Stimulated activated CD8-positive, alpha-beta memory T cell treated with anti-CD3 and anti-CD28 coated beads, Interleukin-12 subunit alpha, Interleukin-12 subunit beta, amount 100 ng/mL, for 4 hours (primary cell): ENCODE measurements around the gene PHF20.
"Not testable (repeated sequence)": the region's sequence is repeated elsewhere in the genome, so short reads cannot be mapped to it uniquely, and the experiment has no call there.

ENCODE experiments used
- DNase-seq: peaks from one replicate; pipeline ENCODE4 v3.0.0-alpha.2; 2020; ENCODE audit warnings: low read depth

PHF20 gene

DNA sequence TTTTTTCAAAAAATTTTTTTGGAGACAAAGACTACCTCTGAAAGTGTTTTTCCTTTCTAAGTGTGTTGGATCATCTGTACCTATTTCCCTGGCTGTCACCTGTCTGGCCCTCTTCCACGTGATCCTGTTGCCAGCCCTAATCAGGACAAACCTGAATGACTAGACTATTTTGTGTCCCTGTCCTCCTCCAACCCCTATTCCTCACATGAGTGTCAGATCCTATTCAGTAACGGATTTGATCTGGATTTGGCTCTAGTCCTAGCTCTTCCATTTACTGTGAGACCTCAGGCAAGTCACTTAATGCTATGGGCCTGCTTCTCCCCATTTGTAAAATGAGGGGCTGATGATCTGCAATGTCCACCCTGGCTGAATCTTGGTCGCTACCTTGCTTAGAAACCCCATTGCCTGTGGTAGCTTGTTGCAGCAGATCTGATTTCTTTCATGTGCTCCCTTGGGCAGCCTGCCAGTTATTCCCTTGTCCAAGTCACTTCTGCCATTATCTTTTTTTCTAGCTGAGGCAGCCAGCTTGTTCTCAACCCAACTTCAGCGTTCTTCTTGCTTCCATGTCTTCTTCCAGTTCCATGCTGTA, 4.8 kb downstream of the PHF20 start:
- DNase-seq: no peak

DNA sequence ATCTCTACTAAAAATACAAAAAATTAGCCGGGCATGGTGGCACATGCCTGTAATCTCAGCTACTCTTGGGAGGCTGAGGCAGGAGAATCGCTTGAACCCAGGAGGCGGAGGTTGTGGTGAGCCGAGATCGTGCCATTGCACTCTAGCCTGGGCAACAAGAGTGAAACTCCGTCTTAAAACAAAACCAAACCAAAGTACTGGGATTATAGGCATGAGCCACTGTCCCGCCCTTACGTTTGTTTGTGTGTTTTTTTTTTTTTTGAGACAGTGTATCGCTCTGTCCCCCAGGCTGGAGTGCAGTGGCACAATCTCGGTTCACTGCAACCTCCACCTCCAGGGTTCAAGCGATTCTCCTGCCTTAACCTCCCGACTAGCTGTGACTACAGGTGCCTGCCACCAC, 12.0 kb downstream of the PHF20 start:
- not testable (repeated sequence) for DNase-seq

DNA sequence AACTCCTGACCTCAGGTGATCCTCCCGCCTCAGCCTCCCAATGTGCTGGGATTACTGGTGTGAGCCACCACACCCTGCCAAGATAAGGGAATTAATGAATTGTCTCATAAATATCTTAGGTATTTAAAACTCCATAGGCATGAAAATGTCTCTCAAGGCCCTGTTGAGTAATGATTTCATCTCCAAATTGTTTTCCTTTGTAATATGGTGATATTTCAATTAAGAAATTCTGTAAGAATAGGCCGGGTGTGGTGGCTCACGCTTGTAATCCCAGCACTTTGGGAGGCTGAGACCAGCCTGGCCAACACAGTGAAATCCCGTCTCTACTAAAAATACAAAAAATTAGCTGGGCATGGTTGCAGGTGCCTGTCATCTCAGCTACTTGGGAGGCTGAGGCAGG, 13.7 kb downstream of the PHF20 start:
- DNase-seq: not testable (repeated sequence)

DNA sequence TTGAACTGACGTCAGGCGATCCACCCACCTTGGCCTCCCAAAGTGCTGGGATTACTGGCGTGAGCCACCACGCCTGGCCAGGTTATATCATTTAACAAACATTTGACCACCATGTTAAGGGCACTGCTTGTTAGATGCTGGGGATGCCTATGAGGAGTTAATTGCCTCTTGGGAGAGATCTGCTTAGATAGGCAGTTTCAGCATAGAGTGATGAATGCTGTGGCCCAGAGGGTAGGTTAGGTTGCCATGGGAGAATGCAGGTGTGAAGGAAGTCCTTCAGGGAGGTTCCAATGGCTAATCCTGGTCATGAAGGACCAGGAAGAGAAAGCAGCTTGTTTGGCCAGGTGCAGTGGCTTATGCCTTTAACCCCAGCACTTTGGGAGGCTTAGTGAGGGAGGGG, 17.0 kb downstream of the PHF20 start:
- no peak for DNase-seq

DNA sequence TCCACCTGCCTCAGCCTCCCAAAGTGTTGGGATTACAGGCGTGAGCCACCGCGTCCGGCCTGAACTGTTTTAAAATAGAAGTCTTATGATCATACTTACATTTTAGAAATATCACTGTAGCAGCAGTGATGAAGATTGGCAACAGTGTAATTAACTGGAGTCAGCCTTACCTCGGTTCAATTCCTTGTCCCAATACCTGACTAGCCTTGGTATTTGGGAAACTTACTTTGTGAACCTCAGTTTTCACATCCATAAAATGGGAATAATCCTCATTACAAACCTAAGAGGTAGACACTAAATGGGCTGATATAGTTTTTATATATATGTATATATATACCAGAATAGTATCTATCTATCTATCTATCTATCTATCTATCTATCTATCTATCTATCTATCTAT, 19.3 kb downstream of the PHF20 start:
- DNase-seq: no peak

DNA sequence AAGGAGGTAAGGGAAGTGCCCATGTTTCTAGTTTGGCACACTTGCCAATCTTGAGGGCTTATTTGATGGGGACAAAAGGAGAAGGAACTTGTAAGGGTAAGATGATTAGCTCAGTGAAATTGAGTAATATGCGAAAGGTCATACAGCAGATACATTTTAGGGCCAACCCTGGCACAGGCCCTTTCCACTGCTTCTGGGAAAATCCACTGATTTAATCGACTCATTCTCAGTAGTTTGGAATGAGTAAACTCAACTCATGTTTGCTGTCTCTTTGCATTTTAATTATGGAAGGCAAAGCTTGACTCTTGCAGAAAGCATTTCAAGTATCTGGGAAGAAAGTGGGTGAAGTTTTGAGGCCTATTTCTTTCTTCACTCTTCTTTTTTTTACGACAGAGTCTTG, 20.0 kb downstream of the PHF20 start:
- DNase-seq: no peak

DNA sequence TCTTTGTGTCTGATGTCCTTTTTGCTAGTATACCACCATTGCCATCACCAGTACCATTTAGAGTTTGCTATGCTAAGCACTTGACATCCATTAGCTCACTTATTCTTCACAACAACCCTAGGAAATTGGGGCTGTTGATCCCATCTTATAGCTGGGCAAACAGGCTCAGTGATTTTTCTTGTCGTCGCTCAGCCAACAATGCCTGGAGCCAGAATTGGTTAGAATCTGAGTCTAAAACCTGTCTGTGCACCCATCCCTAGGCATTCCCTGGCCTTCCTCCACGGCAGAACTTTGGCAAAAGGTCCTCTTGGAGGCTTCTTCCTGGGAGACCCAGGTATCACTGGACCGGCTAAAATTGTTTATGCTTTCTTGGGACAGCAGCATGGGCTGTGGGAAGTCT, 20.9 kb downstream of the PHF20 start:
- DNase-seq: no peak

DNA sequence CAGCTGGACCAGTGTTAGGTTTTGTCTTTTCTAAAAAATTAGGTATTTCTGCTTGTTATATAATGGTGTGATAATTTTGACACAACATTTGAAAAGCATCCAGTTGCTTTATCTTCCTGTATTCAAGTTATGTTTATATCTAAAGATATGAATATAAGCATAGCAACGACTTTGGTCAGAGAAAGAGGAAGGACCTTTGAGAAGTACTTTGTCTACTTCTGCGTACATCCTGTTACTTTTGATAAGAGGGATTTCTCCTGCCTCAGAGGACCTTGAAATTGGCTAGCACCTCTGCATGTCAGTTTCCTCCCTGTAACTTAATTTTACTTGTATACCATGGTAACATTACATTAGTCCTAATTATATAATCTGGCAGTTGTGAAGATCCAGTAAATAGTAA, 24.8 kb downstream of the PHF20 start:
- DNase-seq: no peak

DNA sequence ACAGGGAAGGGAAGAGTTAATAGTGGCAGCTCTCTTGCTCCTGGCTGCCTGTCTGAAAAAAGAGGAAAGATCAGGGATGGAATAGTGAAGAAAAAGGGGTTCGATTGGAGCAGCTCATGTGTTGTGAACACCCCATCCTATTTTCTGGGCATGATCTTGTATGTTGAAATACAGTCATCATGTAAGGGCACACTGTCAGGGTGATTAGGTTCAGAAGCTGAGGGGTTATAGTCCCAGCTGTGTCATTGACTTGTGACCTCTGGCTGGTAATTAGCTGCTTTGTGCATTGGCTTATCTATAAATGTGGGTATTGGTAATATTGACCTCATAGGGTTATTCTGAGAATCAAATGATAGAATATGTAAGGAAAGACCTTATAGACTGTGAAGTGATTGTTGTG, 30.1 kb downstream of the PHF20 start:
- DNase-seq: no peak

DNA sequence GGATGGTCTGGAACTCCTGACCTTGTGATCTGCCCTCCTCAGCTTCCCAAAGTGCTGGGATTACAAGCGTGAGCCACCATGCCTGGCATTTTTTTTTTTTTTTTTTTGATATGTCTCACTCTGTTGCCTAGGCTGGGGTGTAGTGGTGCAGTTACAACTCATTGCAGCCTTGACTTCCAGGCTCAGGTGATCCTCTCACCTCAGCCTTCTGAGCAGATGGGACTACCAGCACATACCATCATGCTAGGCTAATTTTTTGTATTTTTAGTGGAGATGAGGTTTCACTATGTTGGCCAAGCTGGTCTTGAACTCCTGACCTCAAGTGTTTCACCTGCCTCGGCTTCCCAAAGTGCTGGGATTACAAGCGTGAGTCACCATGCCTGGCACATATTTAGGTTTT, 34.3 kb downstream of the PHF20 start:
- no peak for DNase-seq

DNA sequence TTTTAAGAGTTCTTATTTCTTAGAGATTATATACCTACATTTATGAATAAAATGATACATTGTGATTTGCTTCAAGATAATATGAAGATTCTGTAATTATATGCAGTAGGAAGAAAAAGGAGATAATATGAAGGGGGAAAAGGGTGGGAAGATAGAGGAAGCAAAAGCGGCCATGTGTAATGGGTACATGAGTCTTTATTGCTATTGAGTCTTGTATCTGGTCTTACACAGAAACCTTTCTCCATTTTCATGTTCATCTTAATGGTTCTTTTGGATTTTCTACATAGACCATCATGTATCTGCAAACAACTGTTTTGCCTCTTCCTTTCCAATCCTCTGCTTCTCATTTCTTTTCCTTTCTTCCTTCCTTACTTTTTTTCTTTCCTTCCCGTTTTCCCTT, 36.1 kb downstream of the PHF20 start:
- DNase-seq: no peak

DNA sequence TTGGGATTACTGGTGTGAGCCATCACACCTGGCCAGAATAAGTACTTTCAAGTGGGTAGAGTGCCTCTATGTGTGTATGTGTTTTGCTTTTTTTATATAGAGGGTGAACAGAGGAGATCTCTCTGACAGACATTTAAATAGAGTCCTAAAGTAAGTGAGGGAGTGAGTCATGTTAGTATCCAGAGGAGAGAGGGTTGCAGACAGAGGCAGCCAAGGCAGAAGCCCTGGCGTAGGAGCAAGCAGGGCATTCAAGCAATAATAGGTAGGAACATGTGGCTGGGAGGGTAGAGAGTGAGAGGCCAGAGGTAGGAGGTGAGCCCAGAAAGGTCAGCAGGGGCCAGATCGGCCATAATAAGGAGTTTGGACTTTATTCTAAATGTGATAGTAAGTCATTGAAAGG, 48.9 kb downstream of the PHF20 start:
- DNase-seq: no peak

DNA sequence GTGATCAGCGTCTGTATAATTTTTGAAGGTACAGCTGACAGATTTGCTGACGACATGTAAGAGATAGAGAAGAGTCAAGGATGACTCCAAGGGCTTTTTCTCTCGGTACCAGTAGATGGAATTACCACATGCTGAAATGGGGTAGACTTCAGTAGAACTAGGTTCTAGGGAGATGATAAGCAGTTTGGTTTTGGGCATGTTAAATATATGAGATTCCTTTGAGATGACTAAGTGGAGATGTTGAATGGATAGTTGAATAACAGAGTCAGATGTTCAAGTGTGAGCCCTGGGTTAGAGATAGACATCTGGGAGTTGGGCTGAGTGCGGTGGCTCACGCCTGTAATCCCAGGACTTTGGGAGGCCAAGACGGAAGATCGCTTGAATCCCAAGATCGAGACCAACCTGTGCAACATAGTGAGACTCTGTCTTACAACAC, 50.0 kb downstream of the PHF20 start:
- DNase-seq: no peak

DNA sequence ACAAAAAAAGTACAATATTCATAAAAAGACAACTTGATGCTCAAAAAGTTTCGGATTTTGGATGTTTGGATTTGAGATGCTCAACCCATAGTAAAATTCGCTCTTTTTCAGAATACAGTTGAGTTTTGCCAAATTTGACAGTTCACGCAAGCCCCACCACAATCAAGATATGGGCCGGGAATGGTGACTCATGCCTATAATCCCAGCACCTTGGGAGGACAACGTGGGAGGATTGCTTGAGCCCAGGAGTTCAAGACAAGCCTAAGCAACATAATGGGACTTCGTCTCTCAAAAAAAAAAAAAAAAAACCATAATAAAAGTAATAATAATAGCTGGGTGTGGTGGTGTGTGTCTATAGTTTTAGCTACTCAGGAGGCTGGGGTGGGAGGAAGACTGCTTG, 51.3 kb downstream of the PHF20 start:
- DNase-seq: no peak

DNA sequence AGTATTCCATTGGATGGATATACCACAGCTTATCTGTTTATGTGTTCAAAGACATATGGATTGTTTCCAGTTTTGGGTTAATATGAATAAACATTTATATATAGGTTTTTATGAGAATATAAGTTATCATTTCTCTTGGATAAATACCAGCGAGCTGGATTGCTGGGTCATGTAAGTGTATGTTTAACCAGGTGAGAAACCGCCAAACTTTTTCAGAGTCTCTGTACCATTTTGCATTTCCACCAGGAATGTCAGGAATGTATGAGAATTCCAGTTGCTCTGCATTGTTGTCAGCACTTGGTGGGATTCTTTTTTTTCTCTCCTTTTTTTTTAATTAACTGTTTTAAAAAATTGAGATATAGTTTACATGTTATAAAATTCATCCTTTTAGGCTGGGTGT, 52.1 kb downstream of the PHF20 start:
- DNase-seq: no peak

DNA sequence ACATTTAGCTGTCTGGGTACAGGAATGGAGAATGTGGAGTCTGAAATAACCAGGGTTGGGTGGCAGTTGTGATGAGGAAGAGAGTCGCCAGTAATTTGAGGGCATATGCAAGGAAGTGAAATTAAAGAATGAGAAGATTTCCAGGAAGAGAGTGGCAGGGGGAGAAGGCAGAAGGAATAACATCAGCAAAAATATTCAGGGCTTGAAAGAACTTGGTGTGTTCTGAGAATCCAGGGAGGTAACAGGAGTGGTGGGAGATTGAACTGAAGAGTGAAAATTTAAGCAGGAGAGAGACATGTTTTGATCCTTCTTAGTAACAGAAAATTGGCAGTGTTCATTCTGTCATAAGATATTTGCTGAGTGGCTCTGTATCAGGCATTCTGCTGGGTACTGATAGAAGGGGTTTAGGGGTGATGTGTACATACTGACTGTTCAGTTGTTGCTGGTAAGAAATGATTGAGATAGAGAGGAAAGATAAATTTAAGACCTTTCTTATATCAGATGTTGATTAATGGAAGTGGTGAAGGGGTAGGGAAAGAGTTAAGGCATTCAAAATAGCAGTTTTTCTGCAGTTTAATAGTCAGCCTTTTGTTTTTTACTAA, 54.7 kb downstream of the PHF20 start:
- no peak for DNase-seq

DNA sequence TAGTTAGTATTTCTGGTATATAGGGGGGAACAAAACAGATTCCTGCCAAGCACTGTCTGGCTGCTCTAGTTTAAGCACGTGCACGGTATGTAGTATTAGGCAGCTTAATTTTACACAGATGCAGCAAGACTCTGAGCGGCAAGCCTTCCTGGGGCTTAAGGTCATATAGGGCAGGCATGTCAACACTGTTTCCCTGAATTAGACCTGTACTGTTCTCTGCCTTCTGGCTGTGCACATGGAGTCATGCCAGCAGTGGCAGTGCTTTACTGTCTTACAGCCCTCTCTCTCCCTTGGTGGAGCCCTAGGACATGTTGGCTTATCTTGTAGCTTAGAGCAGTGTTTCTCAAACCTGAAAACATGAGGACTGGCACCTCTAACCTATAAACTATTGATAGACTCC, 56.6 kb downstream of the PHF20 start:
- no peak for DNase-seq

DNA sequence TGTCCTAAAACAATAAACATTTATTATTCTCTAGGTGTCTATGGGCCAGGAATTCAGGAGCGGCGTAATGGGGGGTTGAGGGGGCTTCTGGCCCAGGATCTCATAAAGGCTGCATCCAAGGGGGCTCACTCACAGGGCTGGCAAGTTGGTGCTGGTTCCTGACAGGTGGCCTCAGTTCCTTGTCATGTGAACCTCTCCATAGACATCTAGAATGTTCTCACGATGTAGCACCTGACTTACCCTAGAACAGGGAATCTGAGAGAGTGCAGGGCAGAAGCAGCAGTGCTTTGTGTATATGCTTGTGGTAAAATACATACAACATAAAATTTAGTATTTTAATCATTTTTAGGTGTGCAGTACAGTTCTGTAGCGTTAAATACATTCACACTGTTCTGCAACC, 57.1 kb downstream of the PHF20 start:
- DNase-seq: no peak

DNA sequence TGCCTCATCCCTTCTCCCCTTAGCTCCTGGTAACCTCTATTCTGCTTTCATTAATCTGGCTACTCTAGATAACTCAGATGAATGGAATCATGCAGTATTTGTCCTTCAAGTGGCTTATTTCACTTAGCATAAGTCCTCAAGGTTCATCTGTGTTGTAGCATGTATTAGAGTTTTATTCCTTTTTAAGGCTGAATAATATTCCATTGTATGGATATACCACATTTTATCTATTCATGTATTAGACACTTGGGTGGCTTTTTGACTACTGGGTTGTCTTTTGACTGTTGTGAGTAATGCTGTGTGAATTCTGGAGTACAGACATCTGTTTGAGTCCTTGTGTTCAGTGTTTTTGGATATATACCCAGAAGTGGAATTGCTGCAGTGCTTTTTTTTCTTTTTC, 58.4 kb downstream of the PHF20 start:
- DNase-seq: no peak

DNA sequence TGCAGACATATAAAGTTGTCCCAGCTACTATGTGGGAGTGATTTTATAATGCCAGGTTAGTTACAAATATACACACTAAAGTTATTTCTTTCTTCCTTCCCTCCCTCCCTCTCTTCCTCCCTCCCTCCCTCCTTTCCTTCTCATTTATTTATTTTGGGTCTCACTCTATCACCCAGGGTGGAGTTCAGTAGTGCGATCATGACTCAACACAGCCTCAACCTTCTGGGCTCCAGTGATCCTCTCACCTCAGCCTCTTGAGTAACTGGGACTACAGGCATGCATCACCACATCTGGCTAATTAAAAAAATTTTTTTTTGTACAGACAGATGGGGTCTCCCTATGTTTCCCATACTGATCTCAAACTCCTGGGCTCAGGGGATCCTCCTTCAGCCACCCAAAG, 59.2 kb downstream of the PHF20 start:
- no peak for DNase-seq

DNA sequence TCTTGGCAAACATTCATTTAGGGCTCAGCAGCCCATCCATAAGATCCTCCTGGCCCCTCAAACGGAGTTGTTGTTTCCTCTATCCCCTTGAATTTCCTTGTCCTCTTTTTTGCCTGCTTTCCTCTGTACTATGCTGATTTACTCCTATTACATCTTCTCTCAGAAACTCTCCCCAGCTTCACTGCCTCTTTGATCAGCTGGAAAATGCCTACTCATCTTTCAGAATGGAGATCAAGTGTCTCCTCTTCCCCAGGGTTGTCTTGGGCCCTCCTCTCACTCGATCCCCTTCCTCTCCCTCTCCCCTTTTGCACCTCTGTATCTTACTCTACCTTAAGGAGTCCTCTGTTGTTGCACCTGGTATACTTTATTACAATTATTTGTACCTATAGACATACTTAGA, 60.2 kb downstream of the PHF20 start:
- DNase-seq: no peak

DNA sequence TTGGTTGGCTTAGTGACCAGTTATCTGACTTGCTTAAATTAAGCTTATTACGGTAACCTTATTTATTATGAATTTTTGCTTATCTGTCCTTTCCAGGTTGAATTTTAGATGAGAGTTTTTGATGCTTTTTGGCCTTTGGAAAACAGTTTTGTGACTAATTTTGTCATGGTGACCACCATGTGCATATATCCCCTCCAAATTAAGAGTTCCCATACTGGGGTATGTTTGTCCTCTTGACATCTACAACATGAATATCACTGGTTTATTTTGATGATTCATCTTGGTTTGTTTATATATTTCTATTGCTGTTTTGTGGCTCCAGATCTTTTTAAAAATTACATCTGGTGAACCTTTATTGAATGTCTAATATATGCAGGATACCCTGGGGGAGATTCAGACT, 61.4 kb downstream of the PHF20 start:
- no peak for DNase-seq

DNA sequence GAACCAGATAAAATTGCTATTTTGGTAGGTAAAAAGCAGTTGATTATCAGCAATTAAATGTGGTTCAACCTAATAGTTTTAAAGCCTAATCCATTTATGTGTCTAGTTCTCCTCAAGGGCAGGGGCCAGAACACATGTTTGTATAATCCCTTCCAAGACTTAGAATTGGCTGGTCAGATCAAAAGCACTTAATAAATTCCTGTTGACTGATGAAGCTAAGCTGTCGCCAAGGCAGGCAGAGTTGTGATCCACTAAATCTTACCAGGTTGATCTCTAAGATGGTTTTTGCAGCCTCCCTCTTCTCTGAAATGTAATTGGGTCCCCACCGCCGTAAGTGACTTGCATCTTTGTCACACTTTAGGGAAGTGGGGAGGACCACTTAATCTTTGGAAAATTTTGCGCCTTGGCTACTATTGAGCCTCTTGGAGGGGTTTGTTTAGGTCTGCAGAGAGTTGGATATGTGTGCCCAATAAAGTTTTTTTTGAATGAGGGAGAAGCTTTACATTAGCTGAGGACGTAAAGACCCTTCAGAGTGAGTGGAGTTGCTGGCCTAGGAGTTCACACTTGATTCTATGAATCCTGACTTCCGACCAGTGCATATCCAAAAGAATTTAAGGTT, 65.9 kb downstream of the PHF20 start:
- no peak for DNase-seq

DNA sequence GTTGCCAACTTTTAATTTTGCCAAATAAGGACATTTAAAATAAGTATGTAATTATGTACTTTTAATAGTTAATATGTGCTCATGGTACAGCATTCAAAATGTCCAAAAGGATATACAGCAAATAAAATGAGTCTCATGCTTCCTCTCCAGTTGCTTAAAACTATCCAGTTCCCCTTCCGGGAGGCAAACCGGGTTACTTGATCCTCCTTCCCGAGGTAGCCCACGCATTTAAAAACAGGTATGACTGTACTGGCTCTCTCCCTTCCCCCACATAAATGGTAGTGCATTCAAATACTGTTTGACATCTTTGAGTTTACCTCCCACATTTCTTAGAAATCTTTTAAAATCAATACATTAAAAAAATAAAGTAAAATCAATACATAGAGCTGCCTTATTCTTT, 66.4 kb downstream of the PHF20 start:
- no peak for DNase-seq
